HEK293 (cell line): ENCODE measurements around the gene PTPRG.

Source experiments
- CTCF ChIA-PET: fragments of 350-600 bp; formaldehyde crosslinking; extraction: SDS; loops from one replicate; lab custom pipeline; 2021; ENCODE audit warnings: antibody characterized with exemption; lab: Yijun Ruan, JAX
- POLR2A ChIA-PET: fragments of 300-600 bp; formaldehyde crosslinking; extraction: SDS; loops from one replicate; lab custom pipeline; 2020; ENCODE audit warnings: antibody characterized with exemption, inconsistent platforms; lab: Yijun Ruan, JAX
- H3K27ac ChIP-seq: fragments of 200-500 bp; sonication (Bioruptor generic); 2 replicates; pipeline ENCODE4 v1.5.1; 2014; ENCODE audit warnings: low read depth, low read length, control low read depth, inconsistent platforms; ENCODE audit errors: extremely low read depth
- H3K36me3 ChIP-seq, 2 experiments: fragments of 200-500 bp in 1 of 2; sonication (Bioruptor generic) in 1 of 2; 1 replicate in 1 of 2; 2 replicates in 1 of 2; pipeline ENCODE4 v1.5.1; 2014 to 2017; ENCODE audit warnings: inconsistent platforms in 2 of 2, low read length in 2 of 2; ENCODE audit not compliant: control insufficient read depth in 2 of 2, insufficient read depth in 1 of 2
- H3K4me1 ChIP-seq: fragments of 200-500 bp; sonication (Bioruptor generic); 2 replicates; pipeline ENCODE4 v1.5.1; 2014; ENCODE audit warnings: mild to moderate bottlenecking, low read length, inconsistent platforms; ENCODE audit not compliant: control insufficient read depth, insufficient read depth
- H3K4me3 ChIP-seq: 2 replicates; pipeline ENCODE4 v1.5.1; 2011; ENCODE audit warnings: low read depth, mild to moderate bottlenecking, control low read depth, low read length, moderate library complexity
- H3K9me3 ChIP-seq: fragments of 200-500 bp; sonication (Bioruptor generic); 2 replicates; pipeline ENCODE4 v1.5.1; 2014; ENCODE audit warnings: low read depth, low read length, inconsistent platforms; ENCODE audit not compliant: control insufficient read depth, insufficient read depth
- BCL11A ChIP-seq: fragments of 450-650 bp; formaldehyde crosslinking; IDR thresholded peaks from 2 replicates; pipeline ENCODE4 v1.5.1; 2016; ENCODE audit warnings: low read depth, missing biosample characterization, missing genetic modification characterization
- GLI2 ChIP-seq: fragments of 450-650 bp; formaldehyde crosslinking; IDR thresholded peaks from 2 replicates; pipeline ENCODE4; 2017; ENCODE audit warnings: missing biosample characterization, missing genetic modification characterization, low read depth, borderline replicate concordance
- GLIS2 ChIP-seq: fragments of 450-650 bp; formaldehyde crosslinking; IDR thresholded peaks from 2 replicates; pipeline ENCODE4 v1.5.1; 2016; ENCODE audit warnings: missing biosample characterization, missing genetic modification characterization
- KLF16 ChIP-seq: fragments of 450-650 bp; formaldehyde crosslinking; IDR thresholded peaks from 2 replicates; pipeline ENCODE4 v1.5.1; 2017; ENCODE audit warnings: missing biosample characterization, missing genetic modification characterization
- OSR2 ChIP-seq: fragments of 450-650 bp; formaldehyde crosslinking; IDR thresholded peaks from 2 replicates; pipeline ENCODE4 v1.5.1; 2016; ENCODE audit warnings: missing biosample characterization, missing genetic modification characterization
- PRDM4 ChIP-seq: fragments of 450-650 bp; formaldehyde crosslinking; IDR thresholded peaks from 2 replicates; pipeline ENCODE4 v1.5.1; 2017; ENCODE audit warnings: missing biosample characterization, missing genetic modification characterization
- WT1 ChIP-seq: fragments of 450-650 bp; formaldehyde crosslinking; IDR thresholded peaks from 2 replicates; pipeline ENCODE4 v1.5.1; 2016; ENCODE audit warnings: missing biosample characterization, missing genetic modification characterization
- YY1 ChIP-seq: fragments of 450-650 bp; formaldehyde crosslinking; IDR thresholded peaks from 2 replicates; pipeline ENCODE4 v1.5.1; 2018; ENCODE audit warnings: missing biosample characterization, missing genetic modification characterization
- ZBTB48 ChIP-seq: fragments of 450-650 bp; formaldehyde crosslinking; IDR thresholded peaks from 2 replicates; pipeline ENCODE4 v1.5.1; 2016; ENCODE audit warnings: missing biosample characterization, missing genetic modification characterization
- ZIC2 ChIP-seq: fragments of 450-650 bp; formaldehyde crosslinking; IDR thresholded peaks from 2 replicates; pipeline ENCODE4 v1.5.1; 2016; ENCODE audit warnings: missing biosample characterization, missing genetic modification characterization
- ZNF175 ChIP-seq: fragments of 450-650 bp; formaldehyde crosslinking; IDR thresholded peaks from 2 replicates; pipeline ENCODE4 v1.5.1; 2016; ENCODE audit warnings: missing biosample characterization, missing genetic modification characterization
- ZNF2 ChIP-seq: fragments of 450-650 bp; formaldehyde crosslinking; IDR thresholded peaks from 2 replicates; pipeline ENCODE4 v1.5.1; 2016; ENCODE audit warnings: missing biosample characterization, missing genetic modification characterization
- ZNF239 ChIP-seq: fragments of 450-650 bp; formaldehyde crosslinking; IDR thresholded peaks from 2 replicates; pipeline ENCODE4 v1.5.1; 2016; ENCODE audit warnings: missing biosample characterization, missing genetic modification characterization
- ZNF280D ChIP-seq: fragments of 450-650 bp; formaldehyde crosslinking; IDR thresholded peaks from 2 replicates; pipeline ENCODE4 v1.5.1; 2016; ENCODE audit warnings: missing biosample characterization, missing genetic modification characterization
- ZNF433 ChIP-seq: fragments of 450-650 bp; formaldehyde crosslinking; IDR thresholded peaks from 2 replicates; pipeline ENCODE4 v1.5.1; 2016; ENCODE audit warnings: missing biosample characterization, missing genetic modification characterization, low read depth
- ZNF449 ChIP-seq: fragments of 450-650 bp; formaldehyde crosslinking; IDR thresholded peaks from 2 replicates; pipeline ENCODE4 v1.5.1; 2017; ENCODE audit warnings: missing biosample characterization, mild to moderate bottlenecking, missing genetic modification characterization, moderate library complexity
- ZNF560 ChIP-seq: fragments of 450-650 bp; formaldehyde crosslinking; IDR thresholded peaks from 2 replicates; pipeline ENCODE4 v1.5.1; 2017; ENCODE audit warnings: missing biosample characterization, missing genetic modification characterization, borderline replicate concordance
- ZNF626 ChIP-seq: fragments of 450-650 bp; sonication (Bioruptor Pico); formaldehyde crosslinking; IDR thresholded peaks from 2 replicates; pipeline ENCODE4 v1.5.1; 2018; ENCODE audit warnings: missing biosample characterization, missing genetic modification characterization, inconsistent platforms
- ZNF660 ChIP-seq: fragments of 450-650 bp; IDR thresholded peaks from 2 replicates; pipeline ENCODE4 v1.5.1; 2018; ENCODE audit warnings: missing biosample characterization, mild to moderate bottlenecking, missing genetic modification characterization
- ZNF837 ChIP-seq: fragments of 450-650 bp; formaldehyde crosslinking; IDR thresholded peaks from 2 replicates; pipeline ENCODE4 v1.5.1; 2016; ENCODE audit warnings: missing biosample characterization, missing genetic modification characterization
- TF ChIP-seq, protein P1 (sequence below): fragments of 450-650 bp; formaldehyde crosslinking; IDR thresholded peaks from 2 replicates; pipeline ENCODE4 v1.5.1; 2016; ENCODE audit warnings: missing biosample characterization, missing genetic modification characterization
- TF ChIP-seq, protein P2 (sequence below): fragments of 450-650 bp; formaldehyde crosslinking; IDR thresholded peaks from 2 replicates; pipeline ENCODE4 v1.5.1; 2016; ENCODE audit warnings: missing biosample characterization, missing genetic modification characterization
- TF ChIP-seq, protein P3 (sequence below): fragments of 450-650 bp; formaldehyde crosslinking; IDR thresholded peaks from 2 replicates; pipeline ENCODE4; 2016; ENCODE audit warnings: missing biosample characterization, missing genetic modification characterization
- TF ChIP-seq, protein P4 (sequence below): fragments of 450-650 bp; formaldehyde crosslinking; IDR thresholded peaks from 2 replicates; pipeline ENCODE4 v1.5.1; 2016; ENCODE audit warnings: missing biosample characterization, missing genetic modification characterization

PTPRG gene

DNA sequence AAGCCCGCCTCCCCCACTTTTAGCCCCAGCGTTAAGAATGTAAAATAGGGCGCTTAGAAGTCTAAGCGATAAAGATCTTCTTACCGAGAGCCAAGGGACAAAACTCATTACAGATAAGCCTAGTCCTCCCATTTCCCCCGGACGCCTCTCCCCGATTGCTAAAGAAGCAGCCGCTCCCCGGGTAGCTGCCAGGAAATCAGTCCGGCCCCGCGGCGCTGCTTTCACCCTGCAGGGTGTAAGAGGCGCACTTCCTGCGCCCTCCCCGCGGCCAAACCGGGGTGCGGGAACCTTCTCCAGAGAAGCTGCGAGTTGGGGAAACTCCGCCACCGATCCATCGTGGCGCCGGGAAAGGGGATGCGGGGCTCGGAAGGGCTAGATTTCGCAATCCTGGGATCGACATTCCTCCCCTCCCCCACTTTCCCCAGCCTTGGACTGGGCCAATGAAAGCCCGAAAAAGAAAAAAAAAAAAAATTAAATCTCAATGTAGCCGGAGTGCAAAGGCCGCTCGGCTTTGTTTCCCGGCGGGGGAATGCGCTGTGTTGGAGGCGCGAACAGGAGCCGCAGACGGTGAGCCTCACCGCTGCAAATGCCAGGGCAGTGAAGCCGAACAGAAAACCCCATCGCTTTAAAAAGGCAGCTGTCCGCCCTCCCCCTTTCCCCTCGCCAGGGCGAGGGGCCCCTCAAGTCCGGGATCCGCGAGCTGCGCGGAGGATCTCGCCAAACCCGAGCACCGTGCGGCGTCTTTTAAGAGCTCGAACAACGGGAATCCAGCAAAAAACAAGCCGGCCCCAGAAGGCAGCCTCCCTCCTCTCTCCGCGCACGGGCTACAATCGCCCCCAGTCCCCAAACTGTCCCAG lies 626 bp upstream of the PTPRG start:
- Histone ChIP-seq H3K9me3 (no peaks in the 10 kb centered on the region), H3K4me3 (peak overlapping the region; percentile 85), H3K4me1 (no peaks in the 10 kb centered on the region; the same call in 1 of the 2 replicates), H3K27ac (peak overlapping the region; percentile 98), H3K36me3 (no peaks in the 10 kb centered on the region)
- POLR2A ChIA-PET, result interaction anchor here (0.6 to 2.2 kb wide), 9 partner anchors 30 to 334 kb away, joined by 3 to 15 read pairs (median 4); no protein-coding TSS in a partner anchor
- CTCF ChIA-PET, result no interaction called here
- TF ChIP-seq, protein P1, sequence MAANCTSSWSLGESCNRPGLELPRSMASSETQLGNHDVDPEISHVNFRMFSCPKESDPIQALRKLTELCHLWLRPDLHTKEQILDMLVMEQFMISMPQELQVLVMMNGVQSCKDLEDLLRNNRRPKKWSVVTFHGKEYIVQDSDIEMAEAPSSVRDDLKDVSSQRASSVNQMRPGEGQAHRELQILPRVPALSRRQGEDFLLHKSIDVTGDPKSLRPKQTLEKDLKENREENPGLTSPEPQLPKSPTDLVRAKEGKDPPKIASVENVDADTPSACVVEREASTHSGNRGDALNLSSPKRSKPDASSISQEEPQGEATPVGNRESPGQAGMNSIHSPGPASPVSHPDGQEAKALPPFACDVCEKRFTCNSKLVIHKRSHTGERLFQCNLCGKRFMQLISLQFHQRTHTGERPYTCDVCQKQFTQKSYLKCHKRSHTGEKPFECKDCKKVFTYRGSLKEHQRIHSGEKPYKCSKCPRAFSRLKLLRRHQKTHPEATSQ (tag by site-specific recombination), result peak; percentile 76; the same call in 1 of the 2 replicates
- TF ChIP-seq ZIC2 (peak; percentile 92), PRDM4 (tag by site-specific recombination) (0 out of 2 replicates have a peak, but pooled peaks have one; percentile 54), GLIS2 (tag by site-specific recombination) (peak; percentile 92), ZNF449 (no peak), ZNF239 (tag by site-specific recombination) (no peak), WT1 (tag by site-specific recombination) (peak; percentile 93), BCL11A (tag by site-specific recombination) (peak; percentile 47; the same call in 1 of the 2 replicates), ZNF560 (no peak), KLF16 (peak; percentile 49; the same call in 1 of the 2 replicates), ZNF660 (tag by site-specific recombination) (peak; percentile 84), ZNF433 (tag by site-specific recombination) (no peak), ZBTB48 (peak; percentile 73), ZNF2 (tag by site-specific recombination) (peak; percentile 68), ZNF280D (tag by site-specific recombination) (no peak), ZNF626 (tag by site-specific recombination) (no peak), ZNF837 (no peak), YY1 (tag by site-specific recombination) (0 out of 2 replicates have a peak, but pooled peaks have one; percentile 20), OSR2 (tag by site-specific recombination) (peak; percentile 90), GLI2 (tag by site-specific recombination) (no peak), ZNF175 (tag by site-specific recombination) (no peak)
- TF ChIP-seq, protein P2, sequence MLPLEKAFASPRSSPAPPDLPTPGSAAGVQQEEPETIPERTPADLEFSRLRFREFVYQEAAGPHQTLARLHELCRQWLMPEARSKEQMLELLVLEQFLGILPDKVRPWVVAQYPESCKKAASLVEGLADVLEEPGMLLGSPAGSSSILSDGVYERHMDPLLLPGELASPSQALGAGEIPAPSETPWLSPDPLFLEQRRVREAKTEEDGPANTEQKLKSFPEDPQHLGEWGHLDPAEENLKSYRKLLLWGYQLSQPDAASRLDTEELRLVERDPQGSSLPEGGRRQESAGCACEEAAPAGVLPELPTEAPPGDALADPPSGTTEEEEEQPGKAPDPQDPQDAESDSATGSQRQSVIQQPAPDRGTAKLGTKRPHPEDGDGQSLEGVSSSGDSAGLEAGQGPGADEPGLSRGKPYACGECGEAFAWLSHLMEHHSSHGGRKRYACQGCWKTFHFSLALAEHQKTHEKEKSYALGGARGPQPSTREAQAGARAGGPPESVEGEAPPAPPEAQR (tag by site-specific recombination), result 0 out of 2 replicates have a peak, but pooled peaks have one; percentile 60
- TF ChIP-seq, protein P3, sequence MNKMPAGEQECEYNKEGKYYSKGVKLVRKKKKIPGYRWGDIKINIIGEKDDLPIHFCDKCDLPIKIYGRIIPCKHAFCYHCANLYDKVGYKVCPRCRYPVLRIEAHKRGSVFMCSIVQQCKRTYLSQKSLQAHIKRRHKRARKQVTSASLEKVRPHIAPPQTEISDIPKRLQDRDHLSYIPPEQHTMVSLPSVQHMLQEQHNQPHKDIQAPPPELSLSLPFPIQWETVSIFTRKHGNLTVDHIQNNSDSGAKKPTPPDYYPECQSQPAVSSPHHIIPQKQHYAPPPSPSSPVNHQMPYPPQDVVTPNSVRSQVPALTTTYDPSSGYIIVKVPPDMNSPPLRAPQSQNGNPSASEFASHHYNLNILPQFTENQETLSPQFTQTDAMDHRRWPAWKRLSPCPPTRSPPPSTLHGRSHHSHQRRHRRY, result no peak
- TF ChIP-seq, protein P4, sequence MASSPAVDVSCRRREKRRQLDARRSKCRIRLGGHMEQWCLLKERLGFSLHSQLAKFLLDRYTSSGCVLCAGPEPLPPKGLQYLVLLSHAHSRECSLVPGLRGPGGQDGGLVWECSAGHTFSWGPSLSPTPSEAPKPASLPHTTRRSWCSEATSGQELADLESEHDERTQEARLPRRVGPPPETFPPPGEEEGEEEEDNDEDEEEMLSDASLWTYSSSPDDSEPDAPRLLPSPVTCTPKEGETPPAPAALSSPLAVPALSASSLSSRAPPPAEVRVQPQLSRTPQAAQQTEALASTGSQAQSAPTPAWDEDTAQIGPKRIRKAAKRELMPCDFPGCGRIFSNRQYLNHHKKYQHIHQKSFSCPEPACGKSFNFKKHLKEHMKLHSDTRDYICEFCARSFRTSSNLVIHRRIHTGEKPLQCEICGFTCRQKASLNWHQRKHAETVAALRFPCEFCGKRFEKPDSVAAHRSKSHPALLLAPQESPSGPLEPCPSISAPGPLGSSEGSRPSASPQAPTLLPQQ (tag by site-specific recombination), result peak; percentile 99
